Heart right ventricle (tissue), 16 donors: ENCODE data around the gene PDILT. TPM values are rescaled to one million over a fixed set of nuclear protein-coding genes. Genes with fewer than 3 reads are reported as not detected.
A peak's percentile ranks its signal among the peaks of the same experiment; 100 is the strongest.
"Not testable (repeated sequence)": the region's sequence is repeated elsewhere in the genome, so short reads cannot be mapped to it uniquely, and the experiment has no call there.

Experiments
- ATAC-seq, 8 donors: fragments of 200-7000 bp; cut with Tn5 transposase; one replicate each; pipeline ENCODE4 v1.9.1; 2020; ENCODE audit warnings: mild to moderate bottlenecking in 8 of 8, moderate library complexity in 8 of 8, moderate number of reproducible peaks in 1 of 8
- DNase-seq, 2 donors: peaks; one replicate each; pipeline ENCODE4 v3.0.0-alpha.2; 2020
- H3K27ac ChIP-seq, 10 donors: fragments of 200-600 bp; sonication (generic) in 2 of 10; one replicate each; pipeline versions ENCODE4 v1.5.0 to v1.8.0; 2020 to 2022; ENCODE audit warnings: mild to moderate bottlenecking in 3 of 10
- H3K27me3 ChIP-seq, 7 donors: fragments of 200-600 bp; one replicate each; pipeline ENCODE4 v1.8.0; 2021 to 2022; ENCODE audit warnings: mild to moderate bottlenecking in 2 of 7
- H3K36me3 ChIP-seq, 9 donors: fragments of 200-600 bp; sonication (generic) in 1 of 9; one replicate each; pipeline versions ENCODE4 v1.5.0 to v1.8.0; 2020 to 2022; ENCODE audit warnings: mild to moderate bottlenecking in 2 of 9
- H3K4me1 ChIP-seq, 9 donors: fragments of 200-600 bp; sonication (generic) in 1 of 9; one replicate each; pipeline versions ENCODE4 v1.5.0 to v1.8.0; 2020 to 2022; ENCODE audit warnings: mild to moderate bottlenecking in 4 of 9
- H3K4me3 ChIP-seq, 10 donors: fragments of 200-600 bp; sonication (generic) in 2 of 10; one replicate each; pipeline versions ENCODE4 v1.5.0 to v1.8.0; 2020 to 2022; ENCODE audit warnings: mild to moderate bottlenecking in 7 of 10, moderate library complexity in 2 of 10
- H3K9me3 ChIP-seq, 11 donors: fragments of 200-600 bp in 10 of 11; sonication (generic) in 2 of 11; one replicate each; pipeline versions ENCODE4 v1.5.0 to v1.8.0; 2013 to 2022; ENCODE audit warnings: mild to moderate bottlenecking in 2 of 11, control low read depth in 1 of 11, moderate library complexity in 1 of 11
- WGBS, 2 donors: extraction: QIAGEN DNeasy Blood & Tissue Kit; methylation state at CpG; one replicate each; pipeline ENCODE4 v1.1.7; 2013; ENCODE audit warnings: inconsistent platforms in 1 of 2; 5-methylcytosine and 5-hydroxymethylcytosine counted together
- intact Hi-C, 10 donors: fragments of 100-400 bp; cut with DNase I; formaldehyde crosslinking; loops; one replicate each; pipeline versions ENCODE4 v1.11.1 to v1.14.2; 2022
- polyA plus RNA-seq, 2 donors: library from polyadenylated mRNA; stranded (reverse); fragments of 200-250 nt; gene quantifications; one replicate each; pipeline ENCODE4 v1.2.3, GENCODE V29; 2013
- total RNA-seq, 10 donors: library from RNA; stranded (reverse); fragmentation: NEBNext Ultra II Directional in 3 of 10; extraction: Animal tissue kit (Norgen Biotek cat#: 25700) in 3 of 10; gene quantifications; one replicate each; pipeline versions ENCODE4 v1.2.1 to v1.2.4, GENCODE V29; 2021 to 2023
- TF ChIP-seq, protein P1 (sequence below), 9 donors: fragments of 200-600 bp; sonication (generic) in 2 of 9; IDR thresholded peaks; one replicate each; pipeline versions ENCODE4 v1.5.0 to v1.8.0; 2021 to 2022; ENCODE audit warnings: antibody characterized with exemption in 9 of 9, mild to moderate bottlenecking in 5 of 9, moderate library complexity in 1 of 9
- donor health status: Arrhythmogenic right ventricular cardiomyopathy.
- donor health status: ischemic (EF 13 %, LVEDD 7.1; RV severe dilation, severe dysfunction).
- donor health status: healthy with polysubstance abuse.
- donor health status: DM: no; HTN: yes; CAD: no.
- donor health status: DM: no; HTN: no; CAD: no.
- donor health status: ischemic (EF 25% LVEDD 6.9; RV normal size, moderate dysfunction).
- donor health status: ischemic (EF 25% LVEDD 5.7; RV mildly dilated, moderate dysfunction).
- donor health status: healthy.
- donor health status: DM: yes; HTN: yes; CAD: no.
- donor health status: Ischemic cardiomyopathy.
- donor health status: ischemic (EF 35%, LVEDD 5.7; RV mildly dilated, moderate dysfunction).
- donor health status: nonischemic (EF 11% LVEDD 7.7; RV severe dilation, severe dysfunction).
- donor health status: DM: yes; HTN: yes; CAD: no.
- donor health status: PGD.
- donor health status: ischemic (EF 29% LVEDD 5.4; RV normal size, mild dysfunction).
- donor health status: nonischemic (EF 23%, LVEDD 6.1; RV moderate dilation, normal function).

PDILT gene
- total and polyA plus RNA-seq, 12 donors = not detected

- not testable (repeated sequence) for DNase-seq, H3K9me3 ChIP-seq, H3K36me3 ChIP-seq, H3K27me3 ChIP-seq, H3K27ac ChIP-seq, H3K4me3 ChIP-seq
- peak in 1 of 8 donors; percentile 21 for ATAC-seq
- WGBS, 2 donors = 80 to 89% methylated on average over 1 of the region's 2 CpGs
- peaks cover 0 to 11% (median 0%) of the 10 kb centered on the region in 9 donors for H3K4me1 ChIP-seq
- intact Hi-C loops = loop anchor here in 1 of 10 donors (10.0 kb wide), 1 partner anchor 146 kb away; no protein-coding TSS in a partner anchor
These were observed 34.4 kb upstream of the PDILT start for GRCh38 chr16:20438950-20439349.

GRCh38 chr16:20430948-20431347, 26.4 kb upstream of the PDILT start:
- TF ChIP-seq, protein P1, sequence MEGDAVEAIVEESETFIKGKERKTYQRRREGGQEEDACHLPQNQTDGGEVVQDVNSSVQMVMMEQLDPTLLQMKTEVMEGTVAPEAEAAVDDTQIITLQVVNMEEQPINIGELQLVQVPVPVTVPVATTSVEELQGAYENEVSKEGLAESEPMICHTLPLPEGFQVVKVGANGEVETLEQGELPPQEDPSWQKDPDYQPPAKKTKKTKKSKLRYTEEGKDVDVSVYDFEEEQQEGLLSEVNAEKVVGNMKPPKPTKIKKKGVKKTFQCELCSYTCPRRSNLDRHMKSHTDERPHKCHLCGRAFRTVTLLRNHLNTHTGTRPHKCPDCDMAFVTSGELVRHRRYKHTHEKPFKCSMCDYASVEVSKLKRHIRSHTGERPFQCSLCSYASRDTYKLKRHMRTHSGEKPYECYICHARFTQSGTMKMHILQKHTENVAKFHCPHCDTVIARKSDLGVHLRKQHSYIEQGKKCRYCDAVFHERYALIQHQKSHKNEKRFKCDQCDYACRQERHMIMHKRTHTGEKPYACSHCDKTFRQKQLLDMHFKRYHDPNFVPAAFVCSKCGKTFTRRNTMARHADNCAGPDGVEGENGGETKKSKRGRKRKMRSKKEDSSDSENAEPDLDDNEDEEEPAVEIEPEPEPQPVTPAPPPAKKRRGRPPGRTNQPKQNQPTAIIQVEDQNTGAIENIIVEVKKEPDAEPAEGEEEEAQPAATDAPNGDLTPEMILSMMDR (IDR thresholded peaks at IDR 0.05) = no peak
- no peaks in the 10 kb centered on the region for H3K9me3 ChIP-seq
- intact Hi-C loops = loop anchor here in 1 of 10 donors (10.0 kb wide), 1 partner anchor 154 kb away; no protein-coding TSS in a partner anchor
- no peaks in the 10 kb centered on the region for H3K27me3 ChIP-seq
- DNase-seq = no peak
- no peak for ATAC-seq
- no peaks in the 10 kb centered on the region for H3K36me3 ChIP-seq
- no peaks in the 10 kb centered on the region for H3K4me1 ChIP-seq
- H3K27ac ChIP-seq = no peak overlapping the region
- 76 to 79% methylated on average over 11 of the region's 11 CpGs for WGBS, 2 donors
- H3K4me3 ChIP-seq = no peak overlapping the region

DNA sequence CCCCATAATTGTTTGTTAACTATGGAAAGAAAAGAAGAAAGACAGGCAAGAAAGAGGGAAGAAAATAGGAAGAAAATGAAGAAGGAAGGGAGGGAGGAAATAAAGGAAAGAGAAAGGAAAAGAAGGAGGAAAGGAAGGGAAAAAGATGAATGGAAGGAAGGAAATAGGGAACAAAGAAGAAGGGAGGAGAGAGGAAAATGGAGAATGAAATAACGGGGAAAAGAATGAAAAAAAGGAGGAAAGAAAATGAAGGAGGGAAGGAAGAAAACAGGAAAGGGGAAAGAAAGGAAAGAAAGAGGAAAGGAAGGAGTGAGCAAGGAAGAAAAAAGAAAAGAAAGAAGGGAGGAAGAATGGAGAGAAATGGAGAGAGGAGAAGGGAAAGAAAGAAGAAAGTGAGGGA, 25.9 kb upstream of the PDILT start:
- H3K36me3 ChIP-seq, H3K9me3 ChIP-seq, H3K27ac ChIP-seq, H3K4me3 ChIP-seq, H3K27me3 ChIP-seq, H3K4me1 ChIP-seq, ATAC-seq, DNase-seq: not testable (repeated sequence)
- intact Hi-C loops = loop anchor here in 1 of 10 donors (10.0 kb wide), 1 partner anchor 154 kb away; no protein-coding TSS in a partner anchor
- 68 to 82% methylated on average over 1 of the region's 1 CpG for WGBS, 2 donors

DNA sequence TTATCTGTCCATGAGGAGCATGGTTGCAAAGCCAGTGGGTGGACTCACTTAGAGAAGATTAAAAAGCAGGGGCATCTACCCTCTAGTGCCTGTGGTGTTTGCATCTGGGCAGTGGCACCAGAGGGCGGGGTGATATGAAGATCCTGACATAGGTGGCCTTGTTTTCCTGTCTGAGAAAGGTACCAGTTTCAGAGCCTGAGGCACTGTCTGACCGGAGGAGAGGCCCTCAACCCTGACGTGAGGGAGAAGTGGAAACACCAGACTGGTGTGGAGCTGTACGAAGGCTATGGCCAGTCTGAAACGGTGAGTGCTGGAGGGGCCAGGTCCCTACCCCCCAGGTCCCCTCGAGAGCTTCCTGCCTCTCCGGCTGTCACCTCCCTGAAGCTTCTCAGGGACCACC, 25.0 kb upstream of the PDILT start:
- ATAC-seq, intact Hi-C loops: not testable (repeated sequence)

GRCh38 chr16:20427401-20427797, 22.9 kb upstream of the PDILT start:
- H3K27ac ChIP-seq, ATAC-seq, intact Hi-C loops, H3K9me3 ChIP-seq, H3K4me1 ChIP-seq, H3K36me3 ChIP-seq, H3K27me3 ChIP-seq, H3K4me3 ChIP-seq, DNase-seq: not testable (repeated sequence)
- WGBS, 2 donors = 57 to 61% methylated on average over 2 of the region's 2 CpGs

More for the DNA sequence above, 25.0 kb upstream of the PDILT start:
- not testable (repeated sequence) for H3K4me3 ChIP-seq, H3K27me3 ChIP-seq, H3K9me3 ChIP-seq, H3K36me3 ChIP-seq, H3K4me1 ChIP-seq, DNase-seq, H3K27ac ChIP-seq
- 68 to 71% methylated on average over 7 of the region's 7 CpGs for WGBS, 2 donors

GRCh38 chr16:20424129-20424866, 19.8 kb upstream of the PDILT start:
- 80 to 87% methylated on average over 2 of the region's 2 CpGs for WGBS, 2 donors
- TF ChIP-seq, protein P1 (IDR thresholded peaks at IDR 0.05) = no peak

DNA sequence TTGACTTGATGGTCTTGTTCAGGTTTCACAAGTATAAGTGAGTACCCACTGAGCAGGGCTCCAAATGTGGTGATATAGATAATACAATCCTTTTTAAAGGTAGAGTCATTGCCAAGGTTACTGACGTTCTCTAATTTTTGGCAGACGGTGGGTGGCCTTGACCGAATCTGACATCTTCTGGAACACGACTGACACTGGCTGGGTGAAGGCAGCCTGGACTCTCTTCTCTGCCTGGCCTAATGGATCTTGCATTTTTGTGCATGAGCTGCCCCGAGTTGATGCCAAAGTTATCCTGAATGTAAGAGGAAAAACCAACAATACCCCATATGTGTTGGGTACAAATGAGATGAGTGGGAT, 19.2 kb upstream of the PDILT start:
- DNase-seq, H3K4me3 ChIP-seq, H3K27ac ChIP-seq, H3K27me3 ChIP-seq, H3K36me3 ChIP-seq, intact Hi-C loops, H3K4me1 ChIP-seq, ATAC-seq, H3K9me3 ChIP-seq: not testable (repeated sequence)
- WGBS, 2 donors = 78 to 85% methylated on average over 5 of the region's 5 CpGs

More at GRCh38 chr16:20424129-20424866, 19.8 kb upstream of the PDILT start:
- no peaks in the 10 kb centered on the region for H3K36me3 ChIP-seq
- intact Hi-C loops = no loop called here
- DNase-seq (no peak), ATAC-seq (no peak)
- H3K9me3 ChIP-seq = no peaks in the 10 kb centered on the region
- H3K4me3 ChIP-seq = no peak overlapping the region
- H3K27ac ChIP-seq = no peak overlapping the region
- H3K4me1 ChIP-seq = no peaks in the 10 kb centered on the region
- H3K27me3 ChIP-seq = no peaks in the 10 kb centered on the region

GRCh38 chr16:20421748-20422147, 17.2 kb upstream of the PDILT start:
- DNase-seq, H3K27ac ChIP-seq, H3K36me3 ChIP-seq, H3K4me3 ChIP-seq, ATAC-seq, H3K4me1 ChIP-seq, H3K27me3 ChIP-seq, H3K9me3 ChIP-seq, intact Hi-C loops: not testable (repeated sequence)
- WGBS, 2 donors = 71 to 84% methylated on average over 2 of the region's 2 CpGs

DNA sequence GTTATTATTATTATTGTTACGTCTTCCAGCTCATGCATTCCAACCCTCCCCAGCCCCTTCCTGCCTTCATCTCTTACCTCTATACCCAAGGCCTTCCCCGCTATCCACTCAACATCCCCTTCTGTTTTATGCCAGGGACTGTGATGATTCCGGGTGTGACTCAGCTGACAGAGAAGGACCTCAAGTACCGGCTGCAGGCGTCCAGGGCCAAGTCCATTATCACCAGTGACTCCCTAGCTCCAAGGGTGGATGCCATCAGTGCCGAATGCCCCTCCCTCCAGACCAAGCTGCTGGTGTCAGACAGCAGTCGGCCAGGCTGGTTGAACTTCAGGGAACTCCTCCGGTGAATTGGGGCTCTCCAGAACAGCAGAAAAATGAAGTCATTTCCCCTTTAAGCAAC, 14.6 kb upstream of the PDILT start:
- H3K36me3 ChIP-seq, intact Hi-C loops, H3K9me3 ChIP-seq, H3K4me1 ChIP-seq, H3K27me3 ChIP-seq, H3K27ac ChIP-seq, H3K4me3 ChIP-seq: not testable (repeated sequence)
- peak in 4 of 8 donors; percentile 53 to 97 (median 74) for ATAC-seq
- WGBS, 2 donors = 53 to 59% methylated on average over 8 of the region's 8 CpGs
- DNase-seq = peak in 1 of 2 donors; percentile 44
